ENCODE results near the gene BCAS3.

BCAS3 gene

DNA sequence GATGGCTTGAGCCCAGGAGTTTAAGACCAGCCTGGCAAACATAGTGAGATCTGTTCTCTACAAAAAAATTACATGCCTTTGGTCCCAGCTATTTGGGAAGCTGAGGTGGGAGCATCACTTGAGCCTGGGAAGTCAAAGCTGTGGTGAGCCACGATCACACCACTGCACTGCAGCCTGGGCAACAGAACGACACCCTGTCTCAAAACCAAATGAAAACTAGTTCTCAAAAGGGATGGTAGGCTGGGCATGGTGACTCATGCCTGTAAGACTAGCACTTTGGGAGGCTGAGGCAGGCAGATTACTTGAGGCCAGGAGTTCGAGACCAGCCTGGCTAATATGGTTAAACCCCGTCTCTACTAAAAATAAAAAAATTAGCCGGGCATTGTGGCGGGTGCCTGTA is 46.5 kb upstream of the BCAS3 start:
- no peak overlapping the region for H3K18ac ChIP-seq (ENCODE audit: low read depth in 1 of 2, low read length in 2 of 2)
- no peaks in the 10 kb centered on the region for H3K27me3 ChIP-seq (ENCODE audit: control insufficient read depth in 1 of 2, insufficient read depth in 1 of 2, low read length in 2 of 2)
- no peak overlapping the region for H4K91ac ChIP-seq (ENCODE audit: low read length)
- no peak overlapping the region for H3K4me3 ChIP-seq (ENCODE audit: insufficient read depth in 1 of 2, low read depth in 1 of 2, low read length in 2 of 2)
- peaks cover 21% of the 10 kb centered on the region for H3K79me1 ChIP-seq (replicated peaks; ENCODE audit: low read length, poor library complexity, severe bottlenecking)
- peaks cover 14 to 47% of the 10 kb centered on the region in 2 experiments for H3K36me3 ChIP-seq (ENCODE audit: control insufficient read depth in 1 of 2, insufficient read depth in 2 of 2, low read depth in 1 of 2, low read length in 2 of 2)
- no peak overlapping the region for H3K27ac ChIP-seq (ENCODE audit: low read length, poor library complexity, severe bottlenecking)
- no peak overlapping the region for H3K9ac ChIP-seq (ENCODE audit: low read length)
- H2BK5ac ChIP-seq (ENCODE audit: low read depth, low read length, poor library complexity, severe bottlenecking), result no peak overlapping the region
- no peak overlapping the region for H2BK12ac ChIP-seq (ENCODE audit: low read length in 2 of 2)
- H2BK120ac ChIP-seq (ENCODE audit: low read depth, low read length), result no peak overlapping the region
- H2AK5ac ChIP-seq (ENCODE audit: low read length, severe bottlenecking), result no peak overlapping the region
- H2AFZ ChIP-seq (ENCODE audit: low read depth, low read length), result no peak overlapping the region
- H2BK15ac ChIP-seq (ENCODE audit: low read depth, poor library complexity, severe bottlenecking), result no peak overlapping the region
- H4K8ac ChIP-seq (ENCODE audit: low read length), result no peak overlapping the region
- no peaks in the 10 kb centered on the region for H3K9me3 ChIP-seq (ENCODE audit: control insufficient read depth, low read length)
- WGBS, result 90% methylated on average over 5 of the region's 6 CpGs
- no peak overlapping the region for H3K23ac ChIP-seq (ENCODE audit: low read length in 2 of 2)
- no peak overlapping the region for H3K4me2 ChIP-seq (ENCODE audit: low read length, poor library complexity, severe bottlenecking)
- H3K4me1 ChIP-seq (ENCODE audit: control insufficient read depth, insufficient read depth, low read depth, low read length), result no peaks in the 10 kb centered on the region
- DNase-seq, result no peak
- H3K14ac ChIP-seq (ENCODE audit: low read length in 2 of 2), result no peak overlapping the region
- H3K4ac ChIP-seq (ENCODE audit: low read depth in 1 of 2, low read length in 2 of 2), result no peak overlapping the region

DNA sequence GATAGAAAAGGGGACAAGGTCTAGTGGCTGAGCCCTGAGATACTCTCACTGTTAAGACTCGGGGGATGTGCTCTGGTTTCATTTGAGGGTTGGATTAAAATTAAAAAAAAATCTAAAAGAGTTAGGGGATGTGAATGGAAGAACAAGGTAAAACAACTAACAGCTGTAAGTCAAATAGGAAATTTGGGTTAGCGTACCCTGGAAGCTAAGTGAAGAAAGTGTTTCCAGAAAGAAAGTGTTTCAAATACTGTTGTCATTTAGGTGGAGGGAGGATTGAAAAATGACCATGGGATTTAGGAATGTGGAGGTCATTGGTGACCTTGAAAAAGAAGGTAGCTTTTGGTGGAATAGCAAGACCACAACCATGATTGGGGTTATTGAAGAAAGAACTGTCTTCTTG is 40.0 kb upstream of the BCAS3 start:
- H2AFZ ChIP-seq (ENCODE audit: low read depth, low read length), result no peak overlapping the region
- H3K79me1 ChIP-seq (replicated peaks; ENCODE audit: low read length, poor library complexity, severe bottlenecking), result peaks cover 27% of the 10 kb centered on the region
- no peaks in the 10 kb centered on the region for H3K4me1 ChIP-seq (ENCODE audit: control insufficient read depth, insufficient read depth, low read depth, low read length)
- no peak overlapping the region for H2BK120ac ChIP-seq (ENCODE audit: low read depth, low read length)
- no peaks in the 10 kb centered on the region for H3K27me3 ChIP-seq (ENCODE audit: control insufficient read depth in 1 of 2, insufficient read depth in 1 of 2, low read length in 2 of 2)
- no peak overlapping the region for H3K27ac ChIP-seq (ENCODE audit: low read length, poor library complexity, severe bottlenecking)
- H2BK15ac ChIP-seq (ENCODE audit: low read depth, poor library complexity, severe bottlenecking), result no peak overlapping the region
- DNase-seq, result no peak
- H3K18ac ChIP-seq (ENCODE audit: low read depth in 1 of 2, low read length in 2 of 2), result no peak overlapping the region
- H3K23ac ChIP-seq (ENCODE audit: low read length in 2 of 2), result no peak overlapping the region
- 96% methylated on average over 2 of the region's 2 CpGs for WGBS
- H3K9ac ChIP-seq (ENCODE audit: low read length), result no peak overlapping the region
- H2BK5ac ChIP-seq (ENCODE audit: low read depth, low read length, poor library complexity, severe bottlenecking), result no peak overlapping the region
- H3K4me3 ChIP-seq (ENCODE audit: insufficient read depth in 1 of 2, low read depth in 1 of 2, low read length in 2 of 2), result no peak overlapping the region
- H3K4me2 ChIP-seq (ENCODE audit: low read length, poor library complexity, severe bottlenecking), result no peak overlapping the region
- no peak overlapping the region for H2BK12ac ChIP-seq (ENCODE audit: low read length in 2 of 2)
- H3K9me3 ChIP-seq (ENCODE audit: control insufficient read depth, low read length), result no peaks in the 10 kb centered on the region
- H4K8ac ChIP-seq (ENCODE audit: low read length), result no peak overlapping the region
- H2AK5ac ChIP-seq (ENCODE audit: low read length, severe bottlenecking), result no peak overlapping the region
- no peak overlapping the region for H4K91ac ChIP-seq (ENCODE audit: low read length)
- peaks cover 21 to 53% of the 10 kb centered on the region in 2 experiments for H3K36me3 ChIP-seq (ENCODE audit: control insufficient read depth in 1 of 2, insufficient read depth in 2 of 2, low read depth in 1 of 2, low read length in 2 of 2)
- H3K14ac ChIP-seq (ENCODE audit: low read length in 2 of 2), result no peak overlapping the region
- H3K4ac ChIP-seq (ENCODE audit: low read depth in 1 of 2, low read length in 2 of 2), result no peak overlapping the region

DNA sequence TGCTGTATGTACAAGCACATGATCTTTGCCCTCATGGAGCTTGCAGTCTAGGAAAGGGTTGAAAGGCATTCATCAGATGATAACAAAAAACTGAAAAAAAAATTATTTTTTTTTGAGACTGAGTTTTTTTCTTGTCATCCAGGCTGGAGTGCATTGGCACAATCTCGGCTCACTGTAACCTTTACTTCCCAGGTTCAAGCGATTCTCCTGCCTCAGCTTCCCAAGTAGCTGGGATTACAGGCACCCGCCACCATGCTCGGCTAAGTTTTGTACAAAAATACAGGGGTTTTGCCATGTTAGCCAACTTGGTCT is 38.7 kb upstream of the BCAS3 start:
- Histone ChIP-seq H3K79me1 (replicated peaks; ENCODE audit: low read length, poor library complexity, severe bottlenecking) (peaks cover 24% of the 10 kb centered on the region), H3K9me3 (ENCODE audit: control insufficient read depth, low read length) (no peaks in the 10 kb centered on the region)
- WGBS, result 74% methylated on average over 4 of the region's 4 CpGs

DNA sequence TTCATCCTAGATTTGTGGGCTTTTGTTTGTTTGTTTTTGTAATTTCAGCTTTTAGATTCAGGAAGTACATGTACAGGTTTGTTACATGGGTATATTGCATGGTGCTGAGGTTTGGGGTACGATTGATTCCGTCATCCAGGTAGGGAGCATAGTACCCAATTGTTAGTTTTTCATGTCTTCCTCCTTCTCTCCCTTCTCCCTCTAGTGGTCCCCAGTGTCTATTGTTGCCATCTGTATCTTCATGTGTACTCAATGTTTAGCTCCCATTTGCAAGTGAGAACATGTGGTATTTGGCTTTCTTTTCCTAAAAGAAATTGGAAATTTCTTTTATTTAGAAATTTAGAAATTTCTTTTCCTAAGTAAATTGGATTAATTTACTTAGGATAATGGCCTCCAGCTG is 37.1 kb upstream of the BCAS3 start:
- peaks cover 24% of the 10 kb centered on the region for H3K79me1 ChIP-seq (replicated peaks; ENCODE audit: low read length, poor library complexity, severe bottlenecking)
- H3K4me2 ChIP-seq (ENCODE audit: low read length, poor library complexity, severe bottlenecking), result no peak overlapping the region
- no peak overlapping the region for H3K27ac ChIP-seq (ENCODE audit: low read length, poor library complexity, severe bottlenecking)
- H4K8ac ChIP-seq (ENCODE audit: low read length), result no peak overlapping the region
- H4K91ac ChIP-seq (ENCODE audit: low read length), result no peak overlapping the region
- H3K4me1 ChIP-seq (ENCODE audit: control insufficient read depth, insufficient read depth, low read depth, low read length), result no peaks in the 10 kb centered on the region
- no peak overlapping the region for H3K4ac ChIP-seq (ENCODE audit: low read depth in 1 of 2, low read length in 2 of 2)
- no peak overlapping the region for H3K4me3 ChIP-seq (ENCODE audit: insufficient read depth in 1 of 2, low read depth in 1 of 2, low read length in 2 of 2)
- no peak overlapping the region for H2BK120ac ChIP-seq (ENCODE audit: low read depth, low read length)
- no peak overlapping the region for H3K18ac ChIP-seq (ENCODE audit: low read depth in 1 of 2, low read length in 2 of 2)
- H3K23ac ChIP-seq (ENCODE audit: low read length in 2 of 2), result no peak overlapping the region
- H3K36me3 ChIP-seq (ENCODE audit: control insufficient read depth in 1 of 2, insufficient read depth in 2 of 2, low read depth in 1 of 2, low read length in 2 of 2), result peaks cover 16 to 36% of the 10 kb centered on the region in 2 experiments
- H2AK5ac ChIP-seq (ENCODE audit: low read length, severe bottlenecking), result no peak overlapping the region
- no peak overlapping the region for H3K14ac ChIP-seq (ENCODE audit: low read length in 2 of 2)
- 100% methylated on average over 2 of the region's 2 CpGs for WGBS
- DNase-seq, result peak; percentile 52
- H2BK15ac ChIP-seq (ENCODE audit: low read depth, poor library complexity, severe bottlenecking), result no peak overlapping the region
- H2BK12ac ChIP-seq (ENCODE audit: low read length in 2 of 2), result no peak overlapping the region
- H3K9ac ChIP-seq (ENCODE audit: low read length), result no peak overlapping the region
- no peak overlapping the region for H2AFZ ChIP-seq (ENCODE audit: low read depth, low read length)
- no peaks in the 10 kb centered on the region for H3K27me3 ChIP-seq (ENCODE audit: control insufficient read depth in 1 of 2, insufficient read depth in 1 of 2, low read length in 2 of 2)
- no peaks in the 10 kb centered on the region for H3K9me3 ChIP-seq (ENCODE audit: control insufficient read depth, low read length)
- no peak overlapping the region for H2BK5ac ChIP-seq (ENCODE audit: low read depth, low read length, poor library complexity, severe bottlenecking)

More for the DNA sequence above, 38.7 kb upstream of the BCAS3 start:
- no peak for DNase-seq
- Histone ChIP-seq H3K23ac (ENCODE audit: low read length in 2 of 2) (no peak overlapping the region), H2BK15ac (ENCODE audit: low read depth, poor library complexity, severe bottlenecking) (no peak overlapping the region), H3K4me2 (ENCODE audit: low read length, poor library complexity, severe bottlenecking) (no peak overlapping the region), H3K27ac (ENCODE audit: low read length, poor library complexity, severe bottlenecking) (no peak overlapping the region), H3K4ac (ENCODE audit: low read depth in 1 of 2, low read length in 2 of 2) (no peak overlapping the region), H2BK5ac (ENCODE audit: low read depth, low read length, poor library complexity, severe bottlenecking) (no peak overlapping the region), H2AK5ac (ENCODE audit: low read length, severe bottlenecking) (no peak overlapping the region), H3K4me1 (ENCODE audit: control insufficient read depth, insufficient read depth, low read depth, low read length) (no peaks in the 10 kb centered on the region), H4K91ac (ENCODE audit: low read length) (no peak overlapping the region), H2AFZ (ENCODE audit: low read depth, low read length) (no peak overlapping the region), H3K14ac (ENCODE audit: low read length in 2 of 2) (no peak overlapping the region), H2BK120ac (ENCODE audit: low read depth, low read length) (no peak overlapping the region), H3K9ac (ENCODE audit: low read length) (no peak overlapping the region), H3K18ac (ENCODE audit: low read depth in 1 of 2, low read length in 2 of 2) (no peak overlapping the region), H3K4me3 (ENCODE audit: insufficient read depth in 1 of 2, low read depth in 1 of 2, low read length in 2 of 2) (no peak overlapping the region), H3K36me3 (ENCODE audit: control insufficient read depth in 1 of 2, insufficient read depth in 2 of 2, low read depth in 1 of 2, low read length in 2 of 2) (peaks cover 19 to 50% of the 10 kb centered on the region in 2 experiments), H4K8ac (ENCODE audit: low read length) (no peak overlapping the region), H3K27me3 (ENCODE audit: control insufficient read depth in 1 of 2, insufficient read depth in 1 of 2, low read length in 2 of 2) (no peaks in the 10 kb centered on the region), H2BK12ac (ENCODE audit: low read length in 2 of 2) (no peak overlapping the region)

All from mesenchymal stem cell (in vitro differentiated cells and primary cell).